GM21529 (cell line): ENCODE results near the gene RASSF10.
"Not testable (repeated sequence)": the region's sequence is repeated elsewhere in the genome, so short reads cannot be mapped to it uniquely, and the experiment has no call there.

Experiments used
- ATAC-seq: cut with Tn5 transposase; IDR thresholded peaks from one replicate; pipeline ENCODE4 v1.9.1; 2021; ENCODE audit not compliant: unreplicated experiment

Gene RASSF10

DNA sequence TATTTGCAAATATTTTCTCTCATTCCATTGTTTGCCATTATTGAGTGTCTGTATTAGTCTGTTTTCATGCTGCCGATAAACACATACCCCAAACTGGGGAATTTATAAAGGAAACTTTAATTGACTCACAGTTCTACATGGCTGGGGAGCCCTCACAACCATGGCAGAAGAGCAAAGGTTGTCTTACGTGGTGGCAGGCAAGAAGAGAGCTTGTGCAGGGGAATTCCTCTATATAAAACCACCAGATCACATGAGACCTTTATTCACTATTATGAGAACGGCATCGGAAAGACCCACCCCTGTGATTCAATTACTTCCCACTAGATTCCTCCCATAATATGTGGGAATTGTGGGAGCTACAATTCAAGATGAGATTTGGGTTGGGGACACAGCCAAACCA lies 10.2 kb downstream of the RASSF10 start:
- no peak for ATAC-seq

DNA sequence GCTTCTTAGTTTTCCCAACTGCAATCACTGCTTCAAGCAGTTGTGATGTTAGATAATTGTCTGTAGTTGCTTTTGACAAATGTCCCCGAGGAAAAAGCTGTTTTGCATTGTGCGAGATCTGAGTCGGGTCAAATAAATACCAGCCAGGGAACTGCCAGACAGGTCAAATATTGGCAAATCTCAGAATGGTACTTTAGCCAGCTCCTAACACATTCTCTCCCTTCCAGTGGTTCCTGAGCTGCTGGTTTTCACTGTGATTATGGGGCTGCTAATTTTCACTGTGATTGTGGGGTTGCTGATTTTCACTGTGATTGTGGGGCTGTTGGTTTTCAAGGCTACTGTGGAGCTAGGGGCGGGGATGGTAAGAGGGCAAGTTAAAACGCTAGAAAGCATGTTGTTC lies 14.3 kb downstream of the RASSF10 start:
- ATAC-seq: no peak

DNA sequence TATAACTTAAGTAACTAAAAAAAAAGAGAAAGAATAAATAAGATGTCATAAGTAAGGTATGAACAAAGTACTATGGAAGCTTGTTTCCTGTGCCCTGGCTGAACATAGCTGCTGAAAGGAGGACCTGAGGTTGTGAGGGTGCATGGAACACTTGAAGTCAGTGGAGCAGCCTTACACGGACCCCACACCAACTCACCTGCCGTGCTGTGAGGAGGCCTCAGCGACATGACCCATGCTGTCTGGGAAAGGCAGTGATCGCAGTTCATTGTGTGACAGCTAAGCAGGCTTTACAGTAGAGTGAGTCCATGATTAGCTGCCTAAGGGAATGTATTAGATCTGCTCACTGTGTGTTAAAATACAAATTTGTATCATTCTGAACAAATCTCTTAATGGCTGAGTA lies 17.6 kb downstream of the RASSF10 start:
- ATAC-seq: no peak

DNA sequence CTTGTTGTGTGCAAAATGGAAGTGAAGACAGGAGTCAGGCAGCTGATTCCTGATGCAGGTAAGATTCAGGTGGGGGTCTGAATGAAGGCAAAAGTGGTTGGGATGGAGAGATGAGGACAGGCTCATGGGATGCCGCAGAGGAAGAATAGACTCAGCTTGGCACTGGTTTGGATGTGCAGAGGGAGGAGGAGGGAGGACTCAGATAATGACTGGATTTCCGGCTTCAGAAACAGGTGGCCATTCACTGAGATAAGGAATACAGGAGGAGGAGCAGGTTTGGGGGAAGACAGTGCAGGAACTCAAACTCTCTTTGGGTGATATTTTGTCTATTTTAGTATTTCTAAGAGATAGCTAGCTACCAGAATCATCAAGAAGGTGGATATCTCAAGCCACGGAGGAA lies 19.2 kb downstream of the RASSF10 start:
- no peak for ATAC-seq

DNA sequence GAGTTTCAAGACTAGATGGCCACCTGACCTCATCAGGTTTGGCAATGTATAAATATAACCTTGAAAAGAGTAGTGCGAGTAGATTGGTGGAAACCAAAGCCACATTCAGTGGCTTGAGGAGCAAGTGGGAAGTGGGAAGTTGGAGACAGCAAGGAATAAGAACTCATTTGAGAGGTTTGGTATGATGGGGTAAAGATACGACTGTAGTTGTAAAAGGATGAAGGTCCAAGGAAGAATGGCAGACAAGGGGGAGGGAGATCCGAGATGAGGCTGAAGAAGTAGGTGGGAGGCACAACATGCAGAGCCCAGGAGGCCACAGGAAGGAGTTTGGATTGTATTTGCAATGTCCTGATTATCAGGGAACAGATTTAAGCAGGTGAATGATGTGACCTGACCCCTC lies 20.8 kb downstream of the RASSF10 start:
- no peak for ATAC-seq

DNA sequence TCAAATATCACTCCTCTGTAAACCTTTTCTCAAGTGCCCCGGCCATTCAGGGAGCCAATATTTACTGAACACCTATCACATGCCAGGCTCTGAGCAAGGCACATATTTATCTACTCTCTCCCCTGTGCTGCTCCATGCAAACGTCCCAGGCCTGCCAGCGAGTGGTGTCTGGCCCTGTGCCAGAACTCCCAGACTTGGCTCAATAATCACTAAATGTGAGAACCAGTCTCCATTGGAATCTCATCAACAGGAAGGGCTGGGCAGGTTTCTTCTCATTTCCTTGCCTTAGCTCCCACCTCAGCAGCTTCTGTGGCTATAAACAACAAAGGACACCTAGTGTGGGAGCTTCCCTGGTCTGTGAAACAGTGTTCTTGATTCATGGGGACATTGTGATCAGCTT lies 21.7 kb downstream of the RASSF10 start:
- ATAC-seq: no peak

DNA sequence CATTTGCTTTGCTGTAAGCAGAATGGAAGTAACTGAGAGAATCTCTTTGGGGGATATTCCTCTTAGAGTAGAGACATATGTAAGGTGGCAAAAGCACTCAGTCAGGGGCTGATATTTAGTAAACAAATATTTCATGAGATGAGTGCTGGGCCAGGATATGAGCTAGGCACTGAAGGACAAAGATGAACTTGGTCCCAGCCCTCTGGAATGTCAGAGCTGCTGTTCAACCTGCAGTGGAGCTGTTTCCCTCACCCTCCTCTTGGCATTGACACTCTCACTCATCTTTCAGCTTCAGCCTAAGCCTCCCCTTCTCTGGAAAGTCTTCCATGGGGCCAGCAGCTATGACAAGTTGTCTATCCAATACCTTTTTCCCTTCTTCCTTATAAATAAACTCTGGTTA lies 22.2 kb downstream of the RASSF10 start:
- no peak for ATAC-seq

DNA sequence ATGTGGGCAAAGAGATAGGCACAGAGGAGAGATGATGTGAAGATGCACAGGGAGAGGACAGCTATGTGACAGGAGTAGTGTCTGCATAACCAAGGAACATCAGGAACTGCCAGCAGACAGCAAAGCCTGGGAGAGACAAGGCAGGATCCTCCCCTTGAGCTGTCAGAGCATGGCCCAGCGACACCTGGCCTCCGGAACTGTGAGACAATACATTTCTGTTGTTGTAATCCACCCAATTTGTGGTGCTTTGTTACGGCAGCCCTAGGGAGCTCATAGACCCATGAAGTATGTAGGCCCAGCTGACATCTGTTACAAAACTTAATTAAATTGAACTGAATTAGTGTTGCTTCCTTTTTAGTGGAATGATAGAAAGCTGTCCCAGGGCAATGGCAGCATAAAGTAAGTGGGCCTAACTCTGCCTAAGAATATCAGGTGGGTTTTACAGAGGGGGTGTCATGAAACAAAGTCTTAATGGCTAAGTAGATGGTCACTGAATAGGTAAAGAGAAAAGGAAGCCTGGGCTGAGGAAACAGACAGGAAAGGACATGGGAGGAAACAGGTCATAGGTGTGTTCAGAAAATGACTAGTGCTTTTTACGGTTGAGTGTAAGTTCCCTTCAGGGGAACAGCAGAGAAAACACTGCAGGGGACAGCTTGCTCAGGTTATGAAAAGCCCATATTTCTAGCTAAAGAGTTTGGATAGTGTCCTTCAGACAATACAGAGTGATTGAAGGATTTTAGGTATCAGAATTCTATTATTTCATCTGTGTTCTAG lies 24.8 kb downstream of the RASSF10 start:
- ATAC-seq: no peak

DNA sequence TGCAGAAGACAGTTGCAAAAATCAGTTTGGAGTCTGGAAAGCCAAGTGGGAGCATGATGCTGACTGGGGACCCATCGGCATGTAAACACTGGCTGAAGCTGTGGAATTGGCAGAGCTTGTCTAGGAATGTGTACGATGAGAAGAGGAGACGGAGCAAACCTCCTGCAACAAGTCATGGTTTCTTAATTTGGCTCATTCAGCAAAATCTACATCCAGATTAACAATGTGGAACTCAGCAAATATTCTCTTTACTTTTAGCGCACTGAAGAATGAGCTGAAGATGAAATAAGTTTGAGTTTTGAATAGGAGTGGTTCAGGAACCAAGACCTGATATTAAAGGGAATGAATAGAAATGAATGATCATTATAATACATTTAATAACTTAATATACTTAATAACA lies 26.6 kb downstream of the RASSF10 start:
- ATAC-seq: no peak

DNA sequence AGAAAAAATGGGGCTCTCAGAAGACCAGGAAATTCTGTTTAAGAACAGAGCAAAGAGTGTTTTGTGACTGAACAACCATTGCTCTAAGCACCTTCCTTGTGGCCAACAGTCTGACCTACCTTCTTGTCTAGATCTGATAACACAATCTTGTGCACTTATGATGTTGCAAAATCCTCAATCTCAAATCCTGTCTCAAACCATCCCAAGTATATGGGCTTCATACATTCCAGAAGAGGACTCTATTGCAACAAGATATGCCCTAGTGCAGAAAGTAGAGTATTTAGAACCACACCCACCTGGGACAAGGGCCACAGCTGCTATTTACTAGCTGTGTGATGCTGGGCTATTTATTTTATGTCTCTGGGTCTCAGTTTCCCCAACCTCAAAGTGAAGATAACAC lies 27.1 kb downstream of the RASSF10 start:
- ATAC-seq: no peak

DNA sequence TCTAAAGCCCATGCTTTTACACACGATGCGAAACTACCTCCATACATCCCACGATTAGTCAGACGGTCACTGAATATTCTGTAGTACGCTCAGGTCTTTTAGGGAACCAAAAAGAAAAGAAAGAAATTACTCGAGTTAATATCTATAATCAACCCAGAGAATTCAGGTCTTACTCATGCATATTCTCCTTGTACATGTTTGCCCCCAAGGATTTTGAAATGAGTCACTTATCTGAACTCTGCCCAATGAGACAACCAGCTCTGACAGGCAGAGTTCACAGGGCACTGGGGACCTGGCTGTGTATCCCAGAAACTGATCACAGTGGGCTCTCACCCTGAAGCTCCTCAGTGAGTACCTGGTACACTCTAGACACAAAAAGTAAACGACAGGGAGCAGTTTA lies 29.2 kb downstream of the RASSF10 start:
- ATAC-seq: no peak

DNA sequence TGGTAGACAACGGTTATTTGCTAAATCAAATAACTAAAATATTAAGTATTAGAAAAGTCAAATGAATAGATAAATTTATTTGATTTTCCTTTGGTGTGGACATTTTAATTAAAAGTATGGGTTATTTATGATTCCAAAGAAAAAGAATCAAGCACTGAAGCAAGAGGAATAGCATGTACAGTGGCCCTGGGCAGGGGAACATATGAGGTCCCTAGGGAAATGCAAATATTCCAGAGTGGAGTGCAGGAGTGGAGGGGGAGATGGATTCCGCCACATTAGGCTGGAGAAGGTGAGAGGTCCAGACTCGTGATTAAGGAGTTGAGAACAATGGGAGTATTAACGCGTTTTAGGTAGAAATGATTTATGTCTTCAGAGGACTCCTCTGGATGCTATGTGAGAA lies 30.0 kb downstream of the RASSF10 start:
- no peak for ATAC-seq

DNA sequence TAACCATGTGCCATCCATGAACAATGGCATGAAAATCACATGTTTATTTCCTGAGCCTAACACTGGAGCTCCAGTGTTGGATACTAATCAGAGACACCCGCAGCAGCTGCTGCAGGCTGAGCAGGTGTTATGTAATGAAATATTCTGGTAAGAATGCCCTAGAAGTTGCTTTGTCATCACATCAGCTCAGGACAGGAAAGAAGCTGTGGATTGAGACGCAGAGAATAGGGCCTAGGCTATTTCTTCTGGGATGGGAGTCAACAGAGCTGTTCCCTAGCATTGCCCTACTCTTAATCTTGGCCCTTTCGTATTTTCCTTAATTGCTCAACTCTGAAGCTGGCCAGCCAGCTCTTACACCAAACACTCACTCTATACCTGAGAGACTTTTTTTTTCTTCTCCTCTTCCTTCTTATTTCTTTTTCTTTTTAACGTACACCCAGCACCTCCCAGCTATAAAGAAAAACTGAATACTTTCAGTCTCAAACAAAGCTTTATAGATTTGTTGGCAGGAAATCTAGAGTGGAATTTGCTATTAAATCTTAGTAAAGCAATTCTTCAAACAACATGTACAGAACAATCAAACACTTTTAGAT lies 31.9 kb downstream of the RASSF10 start:
- ATAC-seq: no peak

DNA sequence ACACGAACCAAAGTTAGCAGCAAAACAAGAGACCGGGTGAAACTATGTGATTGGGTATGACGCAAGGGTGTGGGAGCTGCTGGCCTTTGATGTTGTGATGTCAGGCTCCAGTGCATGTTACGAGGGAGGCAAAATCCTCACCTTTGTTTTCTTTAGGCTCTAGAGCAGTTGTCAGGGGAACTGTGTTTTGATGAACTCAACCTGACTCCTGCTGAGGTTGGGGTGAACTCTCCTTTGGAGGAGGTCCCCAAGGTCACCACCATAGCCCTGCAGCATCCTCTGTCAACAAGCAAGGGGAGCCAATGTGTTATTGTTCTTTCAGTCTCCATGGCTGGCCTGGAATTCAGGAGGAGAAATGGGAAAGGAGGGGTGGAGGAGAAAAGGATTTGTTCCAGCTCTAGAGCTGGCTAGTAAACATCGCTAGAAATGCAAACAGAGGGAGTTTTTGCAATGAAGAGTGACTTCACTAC lies 33.8 kb downstream of the RASSF10 start:
- ATAC-seq: no peak

DNA sequence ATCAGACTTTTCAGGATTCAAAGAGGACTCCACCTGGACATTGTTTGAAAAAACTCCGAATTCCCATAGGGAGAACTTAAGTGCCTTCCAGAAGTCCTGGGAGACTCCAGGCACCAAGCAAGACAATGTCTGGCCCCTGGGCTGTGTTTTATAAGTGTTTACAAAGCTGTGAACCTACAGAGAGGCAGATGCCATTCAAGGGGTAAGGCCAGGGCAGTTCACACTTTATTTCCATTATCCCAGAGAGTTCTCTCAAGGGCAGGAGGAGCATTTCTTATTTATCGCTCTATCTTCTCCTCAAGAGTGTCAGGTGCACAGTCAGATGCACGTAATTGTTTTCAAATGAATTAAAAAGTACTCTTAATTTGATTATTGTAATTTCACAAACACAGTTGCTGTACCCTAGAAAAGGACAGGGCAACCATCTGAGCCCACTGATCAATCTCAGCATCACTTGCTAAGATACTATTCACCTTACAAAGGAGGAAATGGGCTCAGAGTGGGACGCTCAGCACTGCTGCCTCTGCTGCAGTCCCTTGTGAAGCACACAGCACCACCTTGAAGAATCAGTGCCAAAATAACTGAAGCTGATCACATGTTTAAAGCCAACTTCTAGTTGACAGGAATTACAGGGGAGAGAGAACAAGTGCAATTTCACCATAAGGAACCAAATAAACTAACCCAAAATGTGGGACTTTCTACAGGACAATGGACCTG lies 35.0 kb downstream of the RASSF10 start:
- ATAC-seq: no peak

DNA sequence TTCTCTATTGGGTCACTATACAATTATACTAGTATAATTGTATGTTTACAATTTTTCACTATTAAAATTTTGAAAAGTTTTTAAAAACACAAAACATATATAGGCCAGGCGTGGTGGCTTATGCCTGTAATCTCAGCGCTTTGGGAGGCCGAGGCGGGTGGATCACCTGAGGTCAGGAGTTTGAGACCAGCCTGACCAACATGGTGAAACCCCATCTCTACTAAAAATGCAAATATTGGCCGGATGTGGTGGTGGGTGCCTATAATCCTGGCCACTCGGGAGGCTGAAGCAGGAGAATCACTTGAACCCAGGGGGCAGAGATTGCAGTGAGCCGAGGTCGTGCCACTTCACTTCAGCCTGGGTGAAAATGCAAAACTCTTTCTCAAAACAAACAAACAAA lies 36.0 kb downstream of the RASSF10 start:
- ATAC-seq: not testable (repeated sequence)

DNA sequence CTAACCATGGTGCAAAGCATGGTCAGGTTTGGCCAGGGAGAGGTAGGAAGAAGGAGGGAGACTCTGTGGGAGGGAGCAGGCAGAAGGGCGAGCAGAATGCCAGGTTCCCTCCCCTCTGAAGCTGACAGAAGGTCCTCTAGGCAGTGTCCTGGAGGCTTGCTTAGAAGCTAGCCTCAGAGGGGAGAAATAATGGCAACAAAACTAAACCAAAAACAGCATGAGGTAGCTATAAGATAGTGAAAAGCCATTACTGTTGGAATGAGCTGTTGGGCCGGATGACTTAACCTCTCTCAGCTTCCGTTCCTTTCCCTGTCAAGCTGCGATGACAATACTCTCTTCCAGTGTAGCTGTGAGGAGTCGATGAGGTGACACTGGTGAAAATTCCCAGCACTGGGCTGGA lies 36.6 kb downstream of the RASSF10 start:
- no peak for ATAC-seq

DNA sequence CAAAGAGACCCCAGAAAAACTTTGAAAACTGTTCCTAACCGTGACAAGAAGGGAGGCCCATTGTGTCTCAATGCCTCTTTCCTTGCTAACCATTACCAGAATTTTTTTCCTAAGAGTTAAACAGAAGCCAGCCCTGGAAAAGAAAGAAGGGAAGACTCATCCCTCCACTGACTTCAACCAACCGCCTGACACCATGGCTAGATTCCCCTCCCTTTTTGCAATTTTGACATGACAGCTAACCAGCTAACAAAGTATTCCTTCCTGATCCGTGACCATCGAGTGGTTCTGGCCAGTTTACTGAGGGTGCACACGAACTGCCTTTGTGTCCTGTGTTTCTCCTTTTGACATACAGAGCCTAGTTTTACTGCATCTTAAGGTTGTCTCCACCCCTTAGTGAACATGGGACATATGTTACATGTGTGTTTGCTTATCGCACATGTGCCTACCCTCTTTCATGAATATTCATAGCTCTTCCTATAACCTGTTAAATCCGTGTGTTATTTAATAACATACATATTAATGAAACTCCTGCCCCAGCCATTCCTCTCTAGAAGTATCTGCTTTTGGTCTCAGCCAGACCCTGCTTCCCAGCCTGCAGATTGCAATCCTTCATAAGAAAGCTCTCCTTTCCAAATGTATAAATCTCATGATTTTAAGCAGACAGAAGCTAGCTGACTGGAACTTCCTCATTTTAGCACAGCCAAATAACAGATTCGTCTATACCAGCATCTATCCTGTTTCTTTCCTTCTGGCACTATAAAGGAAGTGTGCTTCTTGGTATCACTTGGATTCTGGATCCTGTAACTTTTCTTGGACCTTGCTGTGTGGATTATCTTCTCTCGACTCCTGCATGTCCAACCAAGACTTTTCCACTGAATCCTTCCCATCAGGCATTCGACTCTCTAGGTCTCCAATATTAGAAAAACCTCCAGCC lies 37.8 kb downstream of the RASSF10 start:
- ATAC-seq: no peak

DNA sequence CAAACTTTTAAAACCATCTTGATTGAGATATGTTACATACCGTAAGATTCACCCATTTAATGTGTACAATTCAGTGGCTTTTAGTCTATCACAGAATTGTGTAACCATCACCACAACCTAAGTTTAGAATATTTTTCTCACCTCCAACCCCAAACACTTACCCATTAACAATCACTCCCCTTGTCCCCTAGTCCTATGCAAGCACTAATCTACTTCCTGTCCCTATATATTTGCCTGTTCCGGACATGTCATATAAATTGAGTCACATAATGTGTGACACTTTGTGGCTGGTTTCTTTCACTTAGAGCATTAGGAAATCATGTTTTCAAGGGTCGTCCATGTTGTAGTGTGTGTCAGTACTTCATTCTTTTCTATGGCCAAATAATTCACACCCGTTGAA lies 38.8 kb downstream of the RASSF10 start:
- ATAC-seq: no peak

DNA sequence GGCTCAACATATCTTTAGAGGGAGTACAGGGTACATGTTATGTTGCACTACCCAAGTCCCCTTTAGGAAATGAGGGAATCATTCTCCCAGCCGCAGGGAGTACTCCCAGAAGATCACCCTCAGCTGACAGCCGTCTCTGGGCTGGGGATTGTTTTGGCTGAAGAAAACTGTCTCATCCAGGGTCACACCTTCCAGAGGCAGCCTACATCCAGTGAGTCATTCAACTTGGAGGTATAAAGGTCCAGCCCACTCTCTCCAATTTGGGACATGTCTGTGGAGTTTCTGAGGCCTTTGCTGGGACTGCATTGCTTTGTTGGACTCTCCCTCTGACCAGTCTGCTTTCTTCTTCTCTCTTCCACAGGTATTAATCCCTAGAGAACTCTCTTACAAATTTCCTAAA lies 42.1 kb downstream of the RASSF10 start:
- no peak for ATAC-seq

DNA sequence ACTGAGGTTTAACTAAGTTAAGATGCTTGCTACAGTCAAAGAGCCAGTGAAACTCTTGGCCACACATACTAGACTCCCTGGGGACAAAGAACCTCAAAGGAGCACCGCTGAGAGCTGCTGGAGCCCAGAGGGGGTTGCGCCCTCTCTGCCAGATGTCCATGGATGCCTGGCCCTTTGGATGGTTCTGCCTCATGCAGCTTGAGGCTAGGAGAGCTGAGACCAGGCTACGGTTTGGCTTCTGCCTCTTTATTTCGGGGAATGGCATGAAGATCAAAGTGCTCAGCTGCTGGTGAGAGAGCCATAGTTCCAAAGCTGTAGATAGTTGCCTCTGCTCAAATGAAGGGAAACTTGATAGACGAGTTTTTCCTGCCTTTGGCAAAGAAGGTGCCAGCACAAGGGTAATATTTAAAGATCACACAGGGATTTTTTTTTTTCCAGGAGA lies 43.0 kb downstream of the RASSF10 start:
- ATAC-seq: no peak
